NOMO-1 (cell line): ENCODE results near the gene SLC12A6.

Experiments used
- DNase-seq, 2 experiments: peaks; one replicate each; lab custom pipeline; 2025; ENCODE audit not compliant: unreplicated experiment in 2 of 2; lab: John Stamatoyannopoulos, UW

The SLC12A6 gene

GRCh38 chr15:34332553-34333120 is 4.9 kb downstream of the SLC12A6 start:
- no peak for DNase-seq

GRCh38 chr15:34331809-34332208 is 5.8 kb downstream of the SLC12A6 start:
- no peak for DNase-seq

GRCh38 chr15:34330279-34330678 is 7.3 kb downstream of the SLC12A6 start:
- no peak for DNase-seq

- DNase-seq, result no peak
Observed at GRCh38 chr15:34329006-34329405, 8.6 kb downstream of the SLC12A6 start.

GRCh38 chr15:34327906-34328305 is 9.7 kb downstream of the SLC12A6 start:
- DNase-seq, result no peak

- DNase-seq, result no peak
Observed at GRCh38 chr15:34325368-34325767, 12.2 kb downstream of the SLC12A6 start.

GRCh38 chr15:34324933-34325332 is 12.6 kb downstream of the SLC12A6 start:
- DNase-seq, result no peak

- no peak for DNase-seq
Observed at GRCh38 chr15:34323217-34323616, 14.4 kb downstream of the SLC12A6 start.

- peak in 1 of 2 experiments; percentile 50 for DNase-seq
Observed at GRCh38 chr15:34318277-34319079, 19.1 kb downstream of the SLC12A6 start.

GRCh38 chr15:34314491-34315490 is 22.8 kb downstream of the SLC12A6 start:
- DNase-seq, result no peak

GRCh38 chr15:34311563-34311962 is 26.0 kb downstream of the SLC12A6 start:
- no peak for DNase-seq

- no peak for DNase-seq
Observed at GRCh38 chr15:34304613-34305012, 33.0 kb downstream of the SLC12A6 start.

GRCh38 chr15:34301058-34301457 is 36.5 kb downstream of the SLC12A6 start:
- DNase-seq, result no peak

- DNase-seq, result no peak
Observed at GRCh38 chr15:34297059-34297458, 40.5 kb downstream of the SLC12A6 start.

GRCh38 chr15:34292621-34293020 is 45.0 kb downstream of the SLC12A6 start:
- no peak for DNase-seq

- no peak for DNase-seq
Observed at GRCh38 chr15:34284937-34285336, 52.6 kb downstream of the SLC12A6 start.

- DNase-seq, result no peak
Observed at GRCh38 chr15:34282384-34282783, 55.2 kb downstream of the SLC12A6 start.

- no peak for DNase-seq
Observed at GRCh38 chr15:34280193-34280592, 57.4 kb downstream of the SLC12A6 start.

GRCh38 chr15:34279368-34279767 is 58.2 kb downstream of the SLC12A6 start:
- no peak for DNase-seq

- DNase-seq, result no peak
Observed at GRCh38 chr15:34275721-34276120, 61.9 kb downstream of the SLC12A6 start.

- DNase-seq, result no peak
Observed at GRCh38 chr15:34275154-34275553, 62.4 kb downstream of the SLC12A6 start.
